NCI-H1436 (cell line): ENCODE measurements around the gene CEP76.
A peak's percentile ranks its signal among the peaks of the same experiment; 100 is the strongest.

Source experiments
- DNase-seq: peaks from one replicate; lab custom pipeline; 2025; lab: John Stamatoyannopoulos, UW

The CEP76 gene

GRCh38 chr18:12703664-12704063, 1.1 kb upstream of the CEP76 start:
- DNase-seq, result peak; percentile 2

DNA sequence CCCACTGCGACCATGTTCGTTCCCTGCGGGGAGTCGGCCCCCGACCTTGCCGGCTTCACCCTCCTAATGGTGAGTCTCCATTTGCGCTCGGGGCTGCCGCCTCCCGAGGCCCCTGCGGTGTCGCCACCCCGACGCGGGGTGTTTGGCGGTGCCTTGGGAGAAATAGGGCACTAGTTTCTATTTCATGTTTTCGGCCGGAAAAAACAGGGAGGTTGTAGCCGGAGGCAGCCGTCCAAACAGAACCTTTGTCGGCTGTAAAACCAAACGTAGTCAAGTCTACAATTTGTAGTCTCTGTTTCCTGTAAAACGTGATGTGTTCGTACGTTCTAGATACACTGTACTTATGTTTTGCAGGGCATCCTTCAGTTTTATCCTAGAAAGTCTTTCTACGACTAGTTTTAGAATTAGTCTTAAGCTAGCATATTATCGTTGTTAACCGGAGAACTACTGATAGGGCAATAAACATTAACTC, 609 bp upstream of the CEP76 start:
- no peak for DNase-seq

- DNase-seq, result no peak
Measured at GRCh38 chr18:12701161-12701560, 1.4 kb downstream of the CEP76 start.

GRCh38 chr18:12699747-12700146, 2.8 kb downstream of the CEP76 start:
- DNase-seq, result no peak

DNA sequence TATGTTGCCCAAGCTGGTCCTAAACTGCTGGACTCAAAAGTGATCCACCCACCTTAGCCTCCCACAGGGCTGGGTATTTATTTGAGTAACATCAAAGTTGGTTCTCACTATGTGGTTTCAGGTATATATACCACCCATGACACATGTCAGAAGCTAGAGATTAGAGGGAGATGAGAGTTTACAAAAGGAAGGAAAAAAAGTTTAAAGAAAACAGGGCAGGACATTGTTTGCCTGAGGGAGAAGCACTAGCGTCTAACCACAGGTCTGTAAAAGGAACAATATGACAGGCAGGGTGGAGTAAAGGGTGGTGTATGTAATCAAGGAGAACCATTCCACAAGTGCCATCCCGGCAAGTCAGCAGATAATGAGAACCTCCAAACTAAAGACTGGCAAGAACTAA, 8.5 kb downstream of the CEP76 start:
- DNase-seq, result no peak

GRCh38 chr18:12692206-12692605, 10.3 kb downstream of the CEP76 start:
- DNase-seq, result no peak

DNA sequence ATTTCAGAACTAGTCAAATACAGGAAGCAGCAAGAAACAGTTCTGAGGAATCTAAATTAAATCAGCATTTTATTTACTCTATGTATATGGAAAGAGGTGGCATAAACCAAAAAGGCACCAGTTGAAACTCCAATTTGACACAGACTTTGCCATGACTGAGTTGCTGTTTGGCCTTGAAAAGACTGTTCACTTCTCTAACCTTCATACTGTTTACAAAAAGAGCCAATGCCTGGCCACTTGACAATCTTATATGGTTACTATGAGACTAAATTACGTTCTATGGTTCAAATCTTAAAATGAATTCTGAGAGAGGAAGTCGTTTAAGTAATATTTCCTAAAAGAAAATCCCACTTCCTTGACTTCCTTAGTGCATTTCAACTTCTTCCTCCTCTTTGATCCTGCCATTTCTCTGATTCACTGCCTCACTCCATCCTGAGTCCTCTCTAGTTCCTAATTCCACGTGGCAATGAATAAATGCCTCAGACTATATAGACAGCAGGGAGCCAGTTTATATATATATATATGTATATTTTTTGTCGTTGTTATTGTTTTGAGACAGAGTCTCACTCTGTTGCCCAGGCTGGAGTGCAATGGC, 13.2 kb downstream of the CEP76 start:
- DNase-seq, result no peak

DNA sequence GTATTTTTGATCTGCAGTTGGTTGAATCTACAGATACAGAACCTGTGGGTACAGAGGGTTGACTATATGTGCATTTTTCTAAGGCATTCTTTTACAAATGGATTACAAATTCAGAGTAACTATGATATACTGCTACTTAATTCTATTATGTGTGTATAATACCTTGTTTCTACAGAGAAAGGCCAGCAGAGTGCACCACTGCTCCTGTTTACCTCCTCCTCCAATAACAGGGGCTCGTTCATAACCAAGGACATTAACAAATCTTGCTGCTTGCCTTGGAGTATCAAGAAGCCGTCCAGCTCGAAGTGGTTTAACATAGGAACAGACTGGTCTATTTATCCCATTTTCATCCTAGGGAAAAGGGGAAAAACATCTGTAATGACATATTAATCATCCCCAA, 16.4 kb downstream of the CEP76 start:
- peak; percentile 18 for DNase-seq

- DNase-seq, result no peak
Measured at GRCh38 chr18:12679183-12679786, 23.2 kb downstream of the CEP76 start.

DNA sequence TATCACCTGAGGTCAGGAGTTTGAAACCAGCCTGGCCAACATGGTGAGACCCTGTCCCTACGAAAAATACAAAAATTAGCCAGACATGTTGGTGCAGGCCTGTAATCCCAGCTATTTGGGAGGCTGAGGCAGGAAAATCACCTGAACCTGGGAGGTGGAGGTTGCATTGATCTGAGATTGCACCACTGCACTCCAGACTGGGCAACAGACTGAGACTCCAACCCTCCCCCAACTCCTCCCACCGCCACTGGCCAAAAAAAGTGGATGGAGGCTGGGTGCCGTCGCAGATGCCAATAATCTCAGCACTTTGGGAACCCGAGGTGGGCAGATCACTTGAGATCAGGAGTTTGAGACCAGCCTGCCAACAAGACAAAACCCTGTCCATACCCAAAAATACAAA, 34.5 kb downstream of the CEP76 start:
- no peak for DNase-seq

GRCh38 chr18:12659904-12660605, 42.5 kb downstream of the CEP76 start:
- DNase-seq, result peak; percentile 42

- DNase-seq, result no peak
Measured at GRCh38 chr18:12658426-12659138, 43.9 kb downstream of the CEP76 start.

GRCh38 chr18:12657684-12658425, 44.7 kb downstream of the CEP76 start, which contains the start of gene SPIRE1:
Gene SPIRE1, minus strand, starts transcription at chr18:12658107. Its CDS starts 241 bp downstream, at chr18:12657866.
- DNase-seq, result no peak

- DNase-seq, result no peak
Measured at GRCh38 chr18:12656938-12657683, 45.4 kb downstream of the CEP76 start.

DNA sequence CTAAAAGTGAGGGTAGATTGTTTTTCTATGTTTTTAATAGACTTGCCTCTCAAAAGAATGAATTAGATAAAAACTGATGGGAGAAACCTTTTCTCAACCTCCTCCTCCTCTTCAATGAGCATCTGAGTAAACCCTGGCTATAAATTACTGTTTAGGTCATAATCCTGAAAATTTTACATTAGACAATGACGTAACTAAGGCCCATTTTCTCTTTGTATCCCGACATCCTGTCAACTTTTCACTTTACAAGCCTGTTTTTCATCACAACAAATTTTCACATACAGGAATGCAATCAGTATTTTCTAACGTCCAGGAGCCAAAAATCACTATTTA, 46.0 kb downstream of the CEP76 start:
- DNase-seq, result no peak

GRCh38 chr18:12654971-12655370, 47.6 kb downstream of the CEP76 start:
- DNase-seq, result no peak

- no peak for DNase-seq
Measured at GRCh38 chr18:12652861-12653401, 49.6 kb downstream of the CEP76 start.

- DNase-seq, result no peak
Measured at GRCh38 chr18:12651651-12652050, 50.9 kb downstream of the CEP76 start.

DNA sequence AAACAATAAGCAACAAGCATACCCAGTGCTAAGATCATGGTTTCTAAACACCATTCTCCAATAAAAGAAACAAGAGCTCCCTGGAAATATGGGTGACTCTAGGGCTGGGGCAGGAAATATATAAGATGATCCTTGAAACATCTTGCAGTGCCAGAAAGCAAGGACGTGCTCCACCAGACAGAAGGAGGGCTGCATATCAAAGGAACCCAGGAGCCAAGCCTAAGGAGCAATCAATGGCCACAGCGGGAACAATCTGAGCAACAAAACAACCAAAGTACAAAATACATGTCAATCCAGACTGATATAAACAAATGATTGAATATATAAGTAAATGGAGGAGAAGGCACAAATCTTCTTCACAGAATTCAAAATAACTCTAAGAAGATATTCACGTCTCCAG, 54.8 kb downstream of the CEP76 start:
- DNase-seq, result no peak

DNA sequence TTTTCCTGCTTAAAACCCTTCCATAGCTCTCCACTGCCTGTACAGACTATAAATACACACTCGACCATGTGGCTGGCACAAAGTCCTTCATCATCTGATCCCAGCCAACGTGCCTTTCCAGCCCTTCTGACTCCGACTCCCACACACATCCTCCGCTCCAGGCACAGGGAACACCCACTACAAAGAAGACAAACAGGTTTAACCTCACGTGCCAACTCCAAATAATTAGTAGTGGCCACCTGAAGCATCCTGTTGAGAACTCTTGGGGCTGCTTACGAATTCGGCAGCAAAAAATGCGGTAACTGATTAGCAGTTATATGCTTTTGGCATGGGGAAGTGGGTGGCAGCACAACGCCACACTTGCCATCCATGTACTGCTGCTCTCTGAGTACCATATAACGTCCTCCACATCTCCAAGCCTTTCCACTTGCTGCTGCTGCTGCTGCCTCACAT, 56.7 kb downstream of the CEP76 start:
- DNase-seq, result no peak

DNA sequence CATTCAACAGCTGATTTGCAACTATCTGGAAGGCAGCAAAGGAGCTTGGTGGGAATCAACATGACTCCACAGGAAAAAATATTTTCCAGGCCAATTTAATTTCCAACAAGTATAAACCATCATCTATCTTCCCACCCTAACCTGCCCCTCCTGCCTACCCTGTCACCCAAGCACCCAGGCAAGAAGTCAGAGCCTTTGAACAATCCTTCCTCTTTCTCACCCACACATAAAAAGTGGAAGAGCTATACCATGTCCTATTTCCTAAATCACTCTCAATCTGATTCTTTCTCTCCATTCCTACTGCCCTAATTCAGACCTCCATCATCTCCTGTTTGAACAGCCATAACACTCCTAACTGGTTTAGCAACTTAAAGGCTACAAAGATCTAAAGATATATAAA, 57.3 kb downstream of the CEP76 start:
- no peak for DNase-seq
